Epithelial cell of proximal tubule (primary cell): Measurements from ENCODE around the gene OR8D2. TPM values are rescaled to one million over a fixed set of nuclear protein-coding genes. Genes with fewer than 3 reads are reported as not detected.
"Not testable (repeated sequence)": the region's sequence is repeated elsewhere in the genome, so short reads cannot be mapped to it uniquely, and the experiment has no call there.

Source experiments
- DNase-seq: peaks from one replicate; pipeline ENCODE4 v3.0.0-alpha.2; 2011; ENCODE audit warnings: low read depth
- H3K4me3 ChIP-seq: 2 replicates; pipeline ENCODE4 v1.5.1; 2011; ENCODE audit warnings: low read depth, mild to moderate bottlenecking, low read length
- total RNA-seq: library from RNA; depleted of rRNA; stranded (reverse); fragments of >200 nt; gene quantifications from 2 replicates; pipeline ENCODE4 v1.2.3, GENCODE V29; 2015
- TF ChIP-seq, protein P1 (sequence below): conservative IDR thresholded peaks from 2 replicates; pipeline ENCODE4 v1.5.1; 2012; ENCODE audit warnings: low read depth, mild to moderate bottlenecking, low read length

Gene OR8D2
- total RNA-seq, 1 donor from 2014 or later, result not detected

DNA sequence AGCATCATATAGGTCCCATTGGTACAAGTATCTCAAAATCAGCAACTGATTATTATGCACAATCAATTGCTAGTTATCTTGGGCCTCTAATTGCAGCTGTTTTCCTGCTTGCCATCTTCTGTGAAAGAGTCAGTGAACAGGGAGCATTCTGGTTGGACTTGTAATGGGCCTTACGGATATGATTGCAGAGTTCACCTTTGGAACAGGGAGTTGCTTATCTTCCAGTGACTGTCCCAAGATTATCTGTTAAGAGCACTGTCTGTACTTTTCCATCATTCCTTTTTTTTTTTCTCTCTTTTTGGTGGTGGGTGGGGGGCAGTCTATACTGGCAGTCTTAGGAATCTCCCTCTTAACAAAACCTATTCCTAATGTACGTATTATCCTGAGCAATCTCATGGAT lies 46.0 kb downstream of the OR8D2 start:
- TF ChIP-seq, protein P1, sequence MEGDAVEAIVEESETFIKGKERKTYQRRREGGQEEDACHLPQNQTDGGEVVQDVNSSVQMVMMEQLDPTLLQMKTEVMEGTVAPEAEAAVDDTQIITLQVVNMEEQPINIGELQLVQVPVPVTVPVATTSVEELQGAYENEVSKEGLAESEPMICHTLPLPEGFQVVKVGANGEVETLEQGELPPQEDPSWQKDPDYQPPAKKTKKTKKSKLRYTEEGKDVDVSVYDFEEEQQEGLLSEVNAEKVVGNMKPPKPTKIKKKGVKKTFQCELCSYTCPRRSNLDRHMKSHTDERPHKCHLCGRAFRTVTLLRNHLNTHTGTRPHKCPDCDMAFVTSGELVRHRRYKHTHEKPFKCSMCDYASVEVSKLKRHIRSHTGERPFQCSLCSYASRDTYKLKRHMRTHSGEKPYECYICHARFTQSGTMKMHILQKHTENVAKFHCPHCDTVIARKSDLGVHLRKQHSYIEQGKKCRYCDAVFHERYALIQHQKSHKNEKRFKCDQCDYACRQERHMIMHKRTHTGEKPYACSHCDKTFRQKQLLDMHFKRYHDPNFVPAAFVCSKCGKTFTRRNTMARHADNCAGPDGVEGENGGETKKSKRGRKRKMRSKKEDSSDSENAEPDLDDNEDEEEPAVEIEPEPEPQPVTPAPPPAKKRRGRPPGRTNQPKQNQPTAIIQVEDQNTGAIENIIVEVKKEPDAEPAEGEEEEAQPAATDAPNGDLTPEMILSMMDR, result no peak
- no peak for DNase-seq
- no peak overlapping the region for H3K4me3 ChIP-seq

- H3K4me3 ChIP-seq, DNase-seq: not testable (repeated sequence)
Measured at GRCh38 chr11:124270886-124271285, 49.1 kb downstream of the OR8D2 start.

Other genes with a start within 250 kb of the OR8D2 start
- 12.1 and 13.1 TPM in 2 replicates for gene VWA5A, start 204.7 kb downstream of the OR8D2 start, total RNA-seq
- not detected in 2 replicates for gene OR10D3, start 136.9 kb downstream of the OR8D2 start, total RNA-seq
- gene OR8G1, start 79.1 kb downstream of the OR8D2 start, total RNA-seq, result not detected in 2 replicates
- gene OR8G5, start 63.8 kb downstream of the OR8D2 start, total RNA-seq, result not detected in 2 replicates
- not detected in 2 replicates for gene OR8D1, start 6.2 kb downstream of the OR8D2 start, total RNA-seq
- not detected in 2 replicates for gene OR8B2, start 64.3 kb upstream of the OR8D2 start, total RNA-seq
- not detected in 2 replicates for gene OR8B3, start 78.8 kb upstream of the OR8D2 start, total RNA-seq
- not detected in 2 replicates for gene OR8B4, start 104.7 kb upstream of the OR8D2 start, total RNA-seq
- not detected in 2 replicates for gene OR8B8, start 125.5 kb upstream of the OR8D2 start, total RNA-seq
- not detected in 2 replicates for gene OR8B12, start 223.5 kb upstream of the OR8D2 start, total RNA-seq
- gene OR8A1, start 249.8 kb upstream of the OR8D2 start, total RNA-seq, result not detected in 2 replicates